Neutrophil (primary cell): ENCODE measurements around the gene TOMM70.

ENCODE experiments used
- H3K27ac ChIP-seq: fragments of 200-600 bp; sonication (generic); 2 replicates; pipeline ENCODE4 v1.5.1; 2016; ENCODE audit warnings: mild to moderate bottlenecking, moderate library complexity
- H3K27me3 ChIP-seq: fragments of 200-600 bp; sonication (generic); 2 replicates; pipeline ENCODE4 v1.6.0; 2016; ENCODE audit warnings: mild to moderate bottlenecking
- H3K36me3 ChIP-seq: fragments of 200-600 bp; sonication (generic); 2 replicates; pipeline ENCODE4 v1.5.1; 2017
- H3K4me1 ChIP-seq, 2 experiments: fragments of 200-600 bp in 1 of 2; sonication (generic) in 1 of 2; 1 replicate in 1 of 2; 2 replicates in 1 of 2; pipeline versions ENCODE4 v1.5.1 to v1.6.1; 2013 to 2016; ENCODE audit warnings: low read depth in 1 of 2, low read length in 1 of 2, mild to moderate bottlenecking in 1 of 2, moderate library complexity in 1 of 2; ENCODE audit not compliant: control insufficient read depth in 1 of 2, insufficient read depth in 1 of 2
- H3K4me3 ChIP-seq, 2 experiments: fragments of 200-600 bp in 1 of 2; sonication (generic) in 1 of 2; 1 replicate in 1 of 2; 2 replicates in 1 of 2; pipeline ENCODE4 v1.5.1; 2013 to 2016; ENCODE audit warnings: low read depth in 1 of 2, low read length in 1 of 2, mild to moderate bottlenecking in 1 of 2, moderate library complexity in 1 of 2
- H3K9me3 ChIP-seq: fragments of 200-600 bp; sonication (generic); 2 replicates; pipeline ENCODE4 v1.5.1; 2016
- TF ChIP-seq, protein P1 (sequence below): fragments of 200-600 bp; sonication (generic); IDR thresholded peaks from 2 replicates; pipeline ENCODE4 v1.5.1; 2016; ENCODE audit warnings: antibody characterized with exemption

Gene TOMM70

DNA sequence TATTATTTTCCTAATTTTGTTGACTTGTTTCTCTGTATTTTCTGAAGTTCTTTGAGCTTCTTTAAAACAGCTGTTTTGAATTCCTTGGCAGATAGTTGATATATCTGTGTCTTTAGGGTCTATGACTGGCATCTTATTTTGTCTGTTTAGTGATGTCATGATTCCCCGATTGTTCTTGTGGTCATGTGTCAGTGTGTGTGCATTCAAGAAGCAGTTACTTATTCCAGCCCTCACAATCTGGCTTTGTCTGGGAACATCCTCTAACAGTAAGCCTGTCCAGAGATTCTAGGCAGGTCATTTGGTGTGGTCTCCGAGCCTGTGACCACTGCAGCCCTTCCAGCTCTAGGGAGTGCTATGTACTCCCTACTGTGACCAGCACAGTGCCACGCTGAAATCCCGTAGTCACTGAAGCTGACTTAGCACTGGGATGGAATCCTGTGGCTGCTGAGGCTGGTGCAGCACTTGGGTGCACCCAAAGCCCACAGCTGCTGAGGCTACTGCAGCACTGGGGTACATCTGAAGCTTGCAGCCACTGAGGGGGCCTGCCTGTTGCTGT is 7.2 kb upstream of the TOMM70 start:
- TF ChIP-seq, protein P1, sequence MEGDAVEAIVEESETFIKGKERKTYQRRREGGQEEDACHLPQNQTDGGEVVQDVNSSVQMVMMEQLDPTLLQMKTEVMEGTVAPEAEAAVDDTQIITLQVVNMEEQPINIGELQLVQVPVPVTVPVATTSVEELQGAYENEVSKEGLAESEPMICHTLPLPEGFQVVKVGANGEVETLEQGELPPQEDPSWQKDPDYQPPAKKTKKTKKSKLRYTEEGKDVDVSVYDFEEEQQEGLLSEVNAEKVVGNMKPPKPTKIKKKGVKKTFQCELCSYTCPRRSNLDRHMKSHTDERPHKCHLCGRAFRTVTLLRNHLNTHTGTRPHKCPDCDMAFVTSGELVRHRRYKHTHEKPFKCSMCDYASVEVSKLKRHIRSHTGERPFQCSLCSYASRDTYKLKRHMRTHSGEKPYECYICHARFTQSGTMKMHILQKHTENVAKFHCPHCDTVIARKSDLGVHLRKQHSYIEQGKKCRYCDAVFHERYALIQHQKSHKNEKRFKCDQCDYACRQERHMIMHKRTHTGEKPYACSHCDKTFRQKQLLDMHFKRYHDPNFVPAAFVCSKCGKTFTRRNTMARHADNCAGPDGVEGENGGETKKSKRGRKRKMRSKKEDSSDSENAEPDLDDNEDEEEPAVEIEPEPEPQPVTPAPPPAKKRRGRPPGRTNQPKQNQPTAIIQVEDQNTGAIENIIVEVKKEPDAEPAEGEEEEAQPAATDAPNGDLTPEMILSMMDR: no peak

GRCh38 chr3:100407164-100407563 is 6.3 kb upstream of the TOMM70 start:
- Histone ChIP-seq H3K4me3 (no peak overlapping the region), H3K36me3 (no peaks in the 10 kb centered on the region), H3K9me3 (peaks cover 7% of the 10 kb centered on the region), H3K27ac (no peak overlapping the region), H3K4me1 (peaks cover 2 to 3% of the 10 kb centered on the region in 2 experiments), H3K27me3 (no peaks in the 10 kb centered on the region)
- TF ChIP-seq, protein P1: no peak

More for the DNA sequence above, 7.2 kb upstream of the TOMM70 start:
- Histone ChIP-seq H3K27me3 (no peaks in the 10 kb centered on the region), H3K4me3 (no peak overlapping the region), H3K27ac (no peak overlapping the region), H3K4me1 (no peaks in the 10 kb centered on the region), H3K9me3 (peaks cover 7% of the 10 kb centered on the region), H3K36me3 (no peaks in the 10 kb centered on the region)

GRCh38 chr3:100404250-100404548 is 3.3 kb upstream of the TOMM70 start:
- H3K27me3 ChIP-seq: no peaks in the 10 kb centered on the region
- peaks cover 7% of the 10 kb centered on the region for H3K9me3 ChIP-seq
- no peaks in the 10 kb centered on the region for H3K36me3 ChIP-seq
- H3K27ac ChIP-seq: no peak overlapping the region
- peaks cover 22 to 24% of the 10 kb centered on the region in 2 experiments for H3K4me1 ChIP-seq
- no peak overlapping the region for H3K4me3 ChIP-seq
- TF ChIP-seq, protein P1: no peak

DNA sequence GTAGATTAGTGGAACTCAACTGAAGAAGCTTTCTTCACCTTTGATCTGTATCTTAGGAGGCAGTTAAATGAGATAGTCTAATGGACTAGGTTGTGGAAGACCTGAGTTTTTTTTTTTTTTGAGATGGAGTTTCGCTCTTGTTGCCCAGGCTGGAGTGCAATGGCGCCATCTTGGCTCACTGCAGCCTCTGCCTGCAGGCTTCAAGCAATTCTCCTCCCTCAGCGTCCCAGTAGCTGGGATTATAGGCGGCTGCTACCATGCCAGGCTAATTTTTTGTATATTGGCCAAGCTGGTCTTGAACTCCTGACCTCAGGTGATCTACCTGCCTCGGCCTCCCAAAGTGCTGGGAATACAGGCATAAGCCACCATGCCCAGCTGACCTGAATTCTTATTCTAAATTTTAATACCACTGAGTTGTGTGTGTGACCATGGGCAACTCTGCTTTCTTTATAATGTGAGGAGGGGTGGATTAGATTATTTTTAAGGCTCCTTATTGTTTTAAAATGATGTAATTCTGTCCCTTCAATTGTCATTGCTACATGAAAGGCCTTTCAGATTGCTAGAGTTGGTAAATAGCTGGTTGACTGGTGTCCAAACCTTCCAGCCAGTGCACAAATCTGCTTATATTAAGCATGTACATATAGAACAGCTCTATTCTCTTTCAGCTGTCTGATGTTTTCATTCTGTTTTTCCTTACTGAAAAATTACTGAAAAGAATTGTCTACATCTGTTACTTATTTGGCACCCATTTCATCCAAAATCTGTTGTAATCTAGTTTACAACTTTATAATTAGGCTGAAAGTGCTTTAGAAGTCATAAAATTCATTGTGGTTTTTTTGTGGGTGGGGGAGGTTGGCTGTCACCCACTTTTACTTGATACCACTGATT is 2.7 kb upstream of the TOMM70 start:
- H3K9me3 ChIP-seq: peaks cover 7% of the 10 kb centered on the region
- H3K27ac ChIP-seq: no peak overlapping the region
- H3K4me3 ChIP-seq: no peak overlapping the region
- no peaks in the 10 kb centered on the region for H3K36me3 ChIP-seq
- H3K27me3 ChIP-seq: no peaks in the 10 kb centered on the region
- H3K4me1 ChIP-seq: peaks cover 22 to 24% of the 10 kb centered on the region in 2 experiments
- TF ChIP-seq, protein P1: no peak

DNA sequence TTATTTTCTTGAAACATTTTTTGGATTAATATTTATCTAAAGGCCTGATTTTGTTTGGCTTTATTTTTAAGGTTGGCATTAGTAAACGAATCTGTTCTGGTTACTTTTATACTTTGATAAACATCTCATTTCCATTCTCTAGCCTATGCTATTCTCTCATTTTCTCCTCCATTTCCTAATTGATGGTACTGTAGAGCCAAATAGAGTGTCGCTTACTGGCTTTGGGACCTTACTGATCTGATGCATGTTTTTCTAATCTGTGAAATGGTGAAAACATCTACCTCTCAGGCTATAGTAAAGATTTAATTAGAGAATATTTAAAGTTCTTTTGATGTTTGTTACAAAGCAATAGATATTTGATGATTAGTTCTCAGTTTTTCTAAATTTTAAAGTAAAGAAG is 2.0 kb upstream of the TOMM70 start:
- TF ChIP-seq, protein P1: no peak
- H3K27ac ChIP-seq: no peak overlapping the region
- peaks cover 22 to 24% of the 10 kb centered on the region in 2 experiments for H3K4me1 ChIP-seq
- peaks cover 7% of the 10 kb centered on the region for H3K9me3 ChIP-seq
- no peaks in the 10 kb centered on the region for H3K36me3 ChIP-seq
- H3K4me3 ChIP-seq: no peak overlapping the region
- H3K27me3 ChIP-seq: no peaks in the 10 kb centered on the region
